Activated T-cell treated with anti-CD3 and anti-CD28 coated beads for 1 hour (primary cell): ENCODE data around the gene MYOG.

ENCODE experiments used
- DNase-seq: peaks from one replicate; pipeline ENCODE4 v3.0.0-alpha.2; 2020; ENCODE audit warnings: low read depth

Gene MYOG

DNA sequence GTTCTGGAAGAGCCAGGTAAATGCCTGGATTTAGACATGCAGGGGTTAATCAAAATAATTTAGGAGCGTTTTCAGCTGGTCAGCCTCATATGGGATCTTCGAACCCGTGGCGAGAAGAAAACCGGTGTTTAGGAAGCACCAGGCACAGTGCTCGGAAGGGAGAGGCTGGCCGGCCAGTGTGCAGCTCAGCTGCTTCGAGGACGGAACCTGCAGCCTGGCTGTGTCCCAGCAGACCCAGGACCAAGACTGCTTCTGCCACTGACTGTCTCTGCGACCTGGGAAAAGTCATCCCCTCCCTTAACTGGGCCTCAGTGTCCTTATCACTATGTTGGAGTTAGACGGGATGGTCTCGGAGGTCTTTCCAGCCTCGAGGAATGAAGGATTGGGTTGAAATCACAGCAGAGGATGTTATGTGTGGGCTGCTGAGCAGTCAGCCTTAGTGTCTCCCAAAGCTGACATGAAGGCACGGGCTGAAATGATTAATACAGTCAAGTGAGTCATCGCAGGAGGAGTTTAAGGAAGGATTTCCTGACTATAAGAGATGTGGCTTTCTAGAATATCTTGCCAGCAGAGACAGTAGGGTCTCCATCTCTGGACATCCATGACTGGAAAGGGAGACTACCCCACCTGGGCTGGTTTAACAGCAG, 38.7 kb downstream of the MYOG start:
- no peak for DNase-seq

DNA sequence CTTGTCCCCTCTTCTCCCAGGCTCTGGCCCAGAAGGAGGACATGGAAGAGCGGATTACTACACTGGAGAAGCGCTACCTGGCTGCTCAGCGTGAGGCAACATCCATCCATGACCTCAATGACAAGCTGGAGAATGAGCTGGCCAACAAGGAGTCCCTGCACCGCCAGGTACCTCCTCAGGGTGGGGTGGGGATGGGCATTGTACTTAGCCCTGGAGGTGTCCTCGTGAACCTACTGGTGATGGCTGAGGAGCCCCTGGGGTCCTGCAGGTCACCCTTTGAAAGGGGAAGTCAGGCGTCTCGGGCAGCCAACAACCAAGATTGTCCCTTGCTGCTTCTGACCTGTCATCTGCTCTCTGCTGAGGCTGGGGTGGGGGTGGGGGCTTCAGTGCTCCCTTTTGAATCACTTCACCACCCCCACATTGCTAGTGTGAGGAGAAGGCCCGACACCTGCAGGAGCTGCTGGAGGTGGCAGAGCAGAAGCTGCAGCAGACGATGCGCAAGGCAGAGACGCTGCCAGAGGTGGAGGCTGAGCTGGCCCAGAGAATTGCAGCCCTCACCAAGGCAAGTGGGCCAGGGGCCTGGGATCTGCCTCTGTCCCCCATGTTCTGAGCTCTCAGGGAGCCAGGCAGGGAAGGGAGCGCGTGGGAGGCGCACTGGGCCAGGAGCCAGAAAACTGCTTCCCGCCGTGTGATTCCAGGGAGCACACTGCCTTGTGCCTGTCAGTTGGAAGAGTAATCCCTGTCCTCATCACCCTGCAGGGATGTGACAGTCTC, 39.8 kb downstream of the MYOG start:
- no peak for DNase-seq

DNA sequence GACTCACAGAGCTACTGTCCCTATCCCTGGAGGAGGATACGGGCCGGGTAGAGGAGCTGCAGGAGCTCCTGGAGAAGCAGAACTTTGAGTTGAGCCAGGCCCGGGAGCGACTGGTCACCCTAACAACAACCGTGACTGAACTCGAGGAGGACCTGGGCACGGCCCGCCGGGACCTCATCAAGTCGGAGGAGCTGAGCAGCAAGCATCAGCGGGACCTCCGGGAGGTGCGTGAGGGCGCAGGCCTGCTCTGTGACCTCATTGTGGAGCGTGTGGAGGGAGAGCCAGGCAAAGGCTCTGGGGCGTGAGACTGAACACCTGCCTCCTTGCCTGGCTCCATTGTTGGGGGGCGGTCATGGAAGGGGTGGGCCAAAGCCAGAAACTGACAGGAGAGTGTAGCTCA, 40.5 kb downstream of the MYOG start:
- DNase-seq, result no peak

DNA sequence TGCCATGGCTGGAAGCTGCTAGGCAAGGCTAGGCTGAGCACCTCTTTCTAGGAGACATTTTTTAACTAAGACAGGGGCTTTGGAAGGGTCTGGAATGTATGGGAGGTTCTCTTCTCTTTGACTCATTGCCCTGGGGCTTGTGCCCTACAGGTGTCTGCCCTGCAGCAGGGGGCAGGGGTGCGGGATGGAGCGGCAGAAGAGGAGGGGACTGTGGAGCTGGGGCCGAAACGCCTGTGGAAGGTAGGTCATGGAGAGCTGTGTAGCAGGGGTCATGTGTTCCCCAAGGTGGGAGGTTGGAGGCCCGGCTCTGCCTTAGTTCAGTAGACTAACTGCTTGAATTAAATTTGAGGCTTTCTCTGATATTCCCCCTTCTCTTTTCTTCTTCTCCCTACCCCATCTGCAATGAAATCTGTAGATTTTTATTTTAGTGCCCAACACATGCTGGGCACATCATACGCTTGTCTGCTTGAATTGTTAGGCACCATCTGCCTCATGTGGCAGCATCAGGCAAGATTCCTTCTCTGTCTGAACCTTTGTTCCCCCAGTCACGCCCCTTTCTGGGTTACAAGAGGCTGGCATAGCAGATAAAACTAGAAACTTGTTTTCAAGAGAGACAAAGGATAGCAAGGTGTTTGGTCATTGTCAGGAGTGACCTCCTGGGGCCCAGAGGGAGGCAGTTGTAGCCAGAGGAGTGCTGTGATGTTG, 41.1 kb downstream of the MYOG start:
- DNase-seq, result no peak

DNA sequence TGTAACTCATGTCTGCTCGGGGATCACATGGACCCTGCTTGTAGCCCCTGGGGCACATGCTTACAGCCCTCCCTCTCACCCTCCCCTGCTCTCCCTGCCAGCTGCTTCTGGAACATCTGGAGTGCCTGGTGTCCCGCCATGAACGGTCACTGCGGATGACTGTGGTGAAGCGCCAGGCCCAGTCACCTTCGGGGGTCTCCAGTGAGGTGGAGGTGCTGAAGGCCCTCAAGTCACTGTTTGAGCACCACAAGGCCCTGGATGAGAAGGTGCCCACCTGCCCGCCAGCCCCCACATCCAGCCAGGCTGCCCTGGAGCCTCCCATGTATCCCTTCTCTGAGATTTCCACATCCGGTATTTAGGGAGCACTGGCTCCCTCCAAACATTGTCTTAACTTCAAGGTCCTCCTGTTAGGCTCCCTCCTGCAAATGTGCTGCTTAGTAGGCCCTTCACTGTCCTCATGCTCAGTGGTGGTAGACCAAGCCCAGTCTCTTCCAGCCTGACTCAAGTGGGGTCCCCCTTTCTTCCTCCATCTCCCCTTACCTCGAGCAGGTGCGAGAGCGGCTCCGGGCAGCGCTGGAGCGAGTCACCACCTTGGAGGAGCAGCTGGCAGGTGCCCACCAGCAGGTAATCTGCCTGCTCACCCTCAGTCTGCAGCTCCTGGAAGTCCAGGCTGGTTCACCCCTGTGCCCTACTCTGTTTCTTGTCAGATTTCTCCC, 41.8 kb downstream of the MYOG start:
- no peak for DNase-seq

DNA sequence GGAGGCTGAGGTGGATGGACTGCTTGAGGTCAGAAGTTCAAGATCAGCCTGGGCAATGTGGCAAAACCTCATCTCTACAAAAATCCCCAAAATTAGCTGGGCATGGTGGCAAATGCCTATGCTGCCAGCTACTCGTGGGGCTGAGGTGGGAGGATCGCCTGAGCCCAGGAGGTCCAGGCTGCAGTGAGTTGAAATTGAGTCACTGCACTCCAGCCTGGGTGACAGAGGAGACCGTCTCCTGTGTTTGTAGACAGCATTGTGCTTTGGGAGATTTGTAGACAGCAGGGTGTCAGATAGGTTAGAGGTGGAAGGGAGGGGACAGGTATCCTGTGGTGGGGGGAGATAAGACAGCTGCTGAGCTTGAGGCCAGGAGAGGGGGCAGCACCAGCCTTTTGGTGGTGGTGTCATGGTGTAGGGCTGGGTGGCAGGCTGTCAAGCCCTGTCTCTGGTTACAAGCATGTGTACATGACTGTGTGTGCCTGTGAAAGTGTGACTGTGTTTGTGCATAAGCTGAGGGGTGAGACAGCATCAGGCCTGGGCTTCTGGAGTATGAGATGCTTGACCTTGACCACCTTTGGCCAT, 44.4 kb downstream of the MYOG start:
- DNase-seq, result no peak

DNA sequence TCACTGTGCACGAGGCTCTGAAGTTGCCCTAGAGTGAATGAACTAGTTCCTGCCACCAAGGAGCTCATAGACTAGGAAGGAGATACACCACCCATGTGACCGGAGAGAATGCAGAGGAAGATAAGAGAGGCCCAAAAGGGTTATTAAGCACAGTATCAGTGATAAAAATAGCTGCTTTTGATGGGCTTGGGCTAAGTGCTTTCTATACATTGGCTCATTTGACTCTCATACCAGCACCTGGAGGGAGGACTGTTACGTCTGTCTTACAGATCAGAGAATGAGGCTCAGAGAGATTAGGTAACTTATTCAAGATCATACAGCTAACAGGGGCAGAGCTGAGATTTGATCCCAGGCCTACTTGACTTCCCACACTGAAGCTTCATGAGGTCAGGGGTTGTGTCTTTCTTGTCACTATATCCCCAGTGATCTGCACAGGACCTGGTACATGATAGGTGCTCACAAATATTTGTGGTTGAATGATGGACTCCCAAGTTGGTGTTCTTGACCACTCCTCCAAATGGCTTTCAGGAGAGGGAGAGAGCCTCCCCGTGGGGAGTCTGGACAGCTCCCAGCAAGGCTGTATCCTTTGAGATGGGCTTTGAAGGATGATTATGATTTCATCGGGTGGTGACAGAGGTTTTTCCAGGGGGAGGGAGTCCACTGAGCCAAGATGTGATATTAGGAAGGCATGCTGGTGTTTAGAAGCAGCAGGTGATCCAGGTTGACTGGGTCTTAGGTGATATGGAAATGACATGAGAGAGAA, 45.1 kb downstream of the MYOG start:
- DNase-seq, result no peak

DNA sequence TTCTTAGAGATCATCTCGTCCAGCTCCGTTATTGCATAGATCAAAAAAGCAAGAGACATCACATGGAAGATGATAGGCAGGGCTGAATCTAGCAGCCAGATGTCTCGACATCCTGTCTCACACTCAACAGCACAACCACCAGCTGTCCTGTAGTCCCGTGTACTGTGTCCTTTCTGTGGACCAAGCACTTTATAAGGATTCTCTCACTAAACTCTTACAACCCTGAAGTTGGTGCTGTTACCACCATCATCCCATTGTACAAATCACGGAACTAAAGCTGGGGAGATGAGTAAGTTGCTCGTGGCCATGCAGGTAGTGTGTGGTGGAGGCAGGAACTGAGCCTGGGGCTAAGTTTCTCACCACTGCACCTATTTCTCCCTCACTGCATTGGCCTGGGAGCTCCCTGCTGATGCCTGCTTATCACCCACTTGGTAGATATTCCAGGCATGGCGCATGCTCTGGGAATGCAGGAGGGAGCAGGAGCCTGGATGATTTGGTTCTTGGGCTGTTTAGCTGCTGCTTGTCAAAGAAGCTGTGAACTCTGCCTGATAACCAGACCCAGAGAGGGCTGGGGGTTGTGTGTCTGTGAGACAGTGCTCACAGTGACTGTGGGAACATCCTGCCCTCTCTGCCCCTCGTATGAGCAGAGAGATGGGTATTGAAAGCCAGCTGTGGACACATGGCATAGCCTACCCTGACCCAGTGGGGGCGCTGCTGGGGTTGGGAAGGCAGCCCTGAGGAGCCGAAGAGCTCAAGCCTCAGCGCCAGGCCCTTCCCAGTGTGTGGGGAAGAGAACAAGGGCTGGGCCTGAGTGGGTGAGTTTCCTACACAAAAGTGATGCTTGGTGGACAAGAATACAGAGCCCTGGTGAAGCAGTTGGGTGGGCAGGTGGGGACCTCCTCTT, 46.0 kb downstream of the MYOG start:
- no peak for DNase-seq

DNA sequence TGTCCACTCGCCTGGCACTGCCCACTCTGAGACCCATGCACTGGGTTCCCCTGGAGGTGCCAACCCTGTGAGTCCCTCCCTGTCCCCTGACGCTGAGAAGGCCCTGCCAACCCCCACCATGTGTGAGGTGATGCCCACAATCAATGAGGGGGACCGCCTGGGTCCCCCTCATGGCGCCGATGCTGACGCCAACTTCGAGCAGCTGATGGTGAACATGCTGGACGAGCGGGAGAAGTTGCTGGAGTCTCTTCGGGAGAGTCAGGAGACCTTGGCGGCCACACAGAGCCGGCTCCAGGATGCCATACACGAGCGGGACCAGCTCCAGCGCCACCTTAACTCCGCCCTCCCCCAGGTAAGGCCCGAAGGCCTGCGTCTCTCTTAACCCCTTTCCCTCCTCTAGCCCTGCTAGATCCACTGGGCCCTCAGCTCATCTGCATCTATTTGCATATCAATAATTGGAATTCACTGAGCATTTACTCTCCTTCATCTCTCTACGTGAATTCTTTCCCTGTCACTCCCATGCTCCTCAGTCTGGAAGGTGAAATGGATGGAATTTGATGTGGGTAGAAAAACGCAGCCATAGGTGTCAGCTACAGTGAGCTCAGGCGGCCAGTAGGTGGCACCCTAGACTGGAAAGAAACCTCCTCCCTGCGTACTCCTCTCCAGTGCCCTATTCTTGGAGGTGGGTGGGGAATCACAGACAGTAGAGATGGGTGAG, 46.8 kb downstream of the MYOG start:
- DNase-seq, result peak; percentile 53

DNA sequence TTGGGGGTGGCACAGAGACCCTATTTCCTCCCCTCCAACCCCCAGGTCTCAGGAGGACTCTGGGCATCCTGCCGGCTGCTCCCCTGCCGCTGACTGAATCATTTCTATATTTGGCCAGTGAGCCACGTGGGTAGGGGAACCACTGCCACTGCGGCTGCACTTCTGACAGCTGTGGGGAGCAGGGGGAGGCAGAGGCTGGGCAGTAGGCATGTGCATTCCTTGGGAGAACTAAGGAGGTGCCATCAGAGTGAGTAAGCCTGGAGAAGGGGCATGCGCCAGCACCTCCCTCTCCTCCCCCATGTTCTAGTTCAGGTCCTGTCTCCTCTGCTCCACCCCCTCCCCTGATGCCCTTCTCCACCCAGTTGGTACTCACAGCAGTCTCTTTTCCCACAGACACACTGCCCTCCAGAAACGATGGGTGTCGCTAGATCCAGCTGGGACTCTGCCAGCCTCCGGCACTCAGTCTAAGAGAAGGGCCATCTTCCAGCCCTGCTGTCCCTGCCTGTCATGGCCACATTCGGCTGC, 47.5 kb downstream of the MYOG start:
- DNase-seq, result no peak

DNA sequence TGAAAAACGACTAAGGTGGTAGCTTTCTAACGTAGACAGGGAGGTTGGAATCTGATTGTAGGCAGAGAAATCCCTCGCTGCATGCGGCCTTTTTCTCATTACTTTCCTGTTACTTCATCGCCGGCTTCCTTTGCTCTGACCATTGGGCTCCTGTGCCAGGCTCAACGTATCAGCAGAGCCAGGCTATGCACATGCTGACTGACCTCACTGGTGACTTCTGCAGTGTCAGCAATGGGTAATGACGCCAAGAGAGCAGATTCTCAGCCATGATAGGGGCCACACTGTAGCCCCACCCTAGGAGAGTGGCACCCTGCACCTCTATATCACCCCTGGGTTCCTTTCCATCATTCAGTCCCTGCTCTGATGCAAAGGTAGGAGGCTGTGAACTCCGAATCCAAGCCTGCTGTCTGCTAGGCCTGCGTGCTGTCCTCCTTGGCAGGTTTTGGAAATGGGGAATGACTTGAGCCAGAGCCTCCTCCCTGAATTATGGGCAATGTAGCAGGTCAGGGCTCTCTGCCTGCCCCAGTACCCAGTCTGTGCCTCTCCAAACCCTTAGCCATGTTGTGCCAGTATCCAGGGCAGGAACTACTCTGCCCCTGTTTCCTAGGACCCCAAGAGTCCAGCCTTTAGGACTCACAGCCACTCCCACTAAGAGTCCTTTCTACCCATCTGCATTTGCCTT, 48.2 kb downstream of the MYOG start:
- no peak for DNase-seq

DNA sequence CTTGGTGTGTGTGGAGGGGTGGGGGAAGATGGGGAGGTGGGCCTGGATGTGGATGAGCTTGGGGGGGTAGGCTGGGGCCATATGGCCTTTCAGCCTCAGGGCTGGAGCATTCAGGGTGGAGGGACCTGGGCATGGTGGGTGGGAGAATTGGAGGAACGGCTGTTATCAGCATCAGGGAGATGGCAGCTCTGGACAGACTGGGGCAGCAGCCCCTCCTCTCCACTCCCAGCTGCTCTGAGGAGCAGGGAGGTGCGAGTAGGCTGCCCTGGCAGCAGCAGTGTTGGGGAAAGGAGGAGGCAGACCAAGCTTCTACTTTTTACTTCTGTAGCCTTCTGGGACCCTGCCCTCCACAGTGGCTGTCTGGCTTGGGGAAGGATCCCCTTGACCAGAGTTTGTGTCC, 49.3 kb downstream of the MYOG start:
- no peak for DNase-seq

DNA sequence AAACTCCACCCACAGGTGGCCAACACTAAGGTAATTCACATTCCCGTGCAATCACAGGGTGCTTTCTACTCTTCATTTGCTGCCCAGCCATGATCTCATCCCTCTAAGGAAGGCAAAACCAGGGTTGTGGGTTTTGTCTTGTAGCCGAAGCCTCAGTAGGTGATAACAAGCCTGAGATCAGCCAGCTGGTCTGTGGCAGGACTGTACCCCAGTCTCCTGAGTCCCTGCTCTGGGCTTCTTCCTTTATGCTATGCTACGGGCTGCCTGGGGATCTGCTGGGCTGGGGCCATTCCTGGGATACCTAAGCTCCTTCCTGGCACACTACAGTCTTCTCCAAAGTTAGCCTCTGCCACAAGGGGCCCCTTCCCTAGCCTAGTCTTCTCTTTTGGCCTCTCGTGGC, 49.7 kb downstream of the MYOG start:
- no peak for DNase-seq

DNA sequence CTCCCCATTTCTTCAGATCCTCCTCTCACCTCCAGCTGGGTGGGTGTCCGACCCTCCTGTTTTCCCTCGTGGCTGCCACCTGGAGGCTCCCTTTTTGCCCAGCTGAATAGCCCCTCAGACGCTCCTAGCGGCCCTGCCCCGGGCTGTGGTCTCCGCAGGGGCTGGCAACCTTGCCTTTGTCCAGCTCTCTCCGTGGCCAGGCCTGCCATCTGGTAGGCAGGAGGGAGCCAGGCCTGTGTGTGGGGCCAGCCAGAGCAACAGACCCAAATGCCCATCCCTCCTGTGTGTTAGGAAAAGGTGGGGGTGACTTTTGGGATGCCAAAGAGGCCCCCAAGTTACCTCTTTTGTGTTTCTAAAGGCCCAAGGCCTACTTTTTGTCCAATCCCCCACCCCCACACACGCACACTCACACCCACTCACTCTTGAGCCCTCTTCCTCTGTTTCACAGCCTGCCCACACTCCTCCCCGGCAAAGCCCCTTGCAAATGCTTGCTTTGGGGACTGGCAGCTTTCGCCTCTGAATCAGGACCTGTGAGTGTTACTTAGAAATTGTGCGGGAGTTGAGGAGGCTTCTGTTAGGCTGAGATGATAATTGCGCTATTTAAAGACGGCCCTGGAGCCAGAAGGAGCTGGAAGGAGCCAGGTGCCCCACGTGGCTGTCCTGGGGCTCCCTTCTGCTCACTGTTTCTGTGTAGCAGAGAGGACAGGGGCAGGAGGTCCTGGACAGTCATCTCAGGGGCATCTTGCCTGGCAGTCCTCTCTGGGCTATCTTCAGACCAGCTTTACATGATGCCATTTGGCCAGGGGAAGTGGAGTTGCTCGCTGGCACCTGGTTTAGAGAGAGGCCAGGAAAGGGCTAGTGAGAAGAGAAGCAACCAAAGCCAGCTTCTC, 50.5 kb downstream of the MYOG start:
- DNase-seq, result no peak

DNA sequence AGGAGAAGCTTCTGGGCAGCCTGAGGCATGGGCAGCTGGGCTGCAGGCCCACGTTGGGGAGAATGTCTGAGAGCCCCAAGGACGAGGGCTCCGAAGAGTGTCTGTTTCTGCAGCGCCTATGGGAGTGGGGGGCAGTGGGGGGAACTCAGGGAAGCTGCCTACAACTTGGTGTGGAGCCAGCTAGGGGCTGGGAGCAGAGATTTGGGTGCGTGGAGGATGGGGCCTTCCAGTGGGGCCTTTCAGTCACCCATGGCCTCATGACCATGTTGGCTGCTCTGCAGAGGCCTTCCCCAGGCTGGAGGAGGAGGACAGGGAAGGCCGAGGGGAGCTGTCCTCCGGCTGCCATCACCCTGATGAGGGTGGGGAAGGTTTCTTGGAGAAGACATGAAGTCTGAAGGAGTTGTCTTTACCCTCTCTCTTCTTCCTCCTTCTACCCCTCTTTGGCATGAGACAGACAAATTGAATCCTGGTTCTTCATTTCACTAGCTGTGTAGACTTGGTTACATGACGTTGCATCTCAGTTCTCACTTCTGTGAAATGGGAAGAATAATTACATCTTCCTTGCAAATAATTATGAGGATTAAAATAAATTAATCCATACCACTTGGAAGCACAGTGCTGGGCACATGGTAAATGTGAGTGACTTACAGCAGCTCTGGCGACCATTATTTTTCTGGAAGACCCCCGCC, 51.2 kb downstream of the MYOG start:
- DNase-seq, result no peak

DNA sequence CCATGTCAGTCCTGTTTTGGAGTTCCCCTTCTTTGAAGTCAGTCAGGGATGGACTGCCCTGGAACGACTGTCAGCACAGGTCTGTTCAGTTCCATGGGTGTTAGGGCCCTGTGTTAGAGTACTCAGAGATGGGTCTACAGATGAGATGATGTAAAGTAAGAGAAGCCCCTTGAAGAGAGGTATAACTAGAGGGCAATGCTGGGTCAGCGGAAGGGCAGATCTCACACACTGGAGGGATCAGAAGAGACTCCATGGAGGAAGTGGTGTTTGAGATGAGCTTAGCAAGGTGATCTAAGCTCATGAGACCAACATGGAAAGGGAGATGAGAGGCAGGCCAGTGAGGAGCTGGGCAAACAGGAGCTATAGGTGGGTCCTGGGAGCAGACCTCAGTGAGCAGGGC, 51.9 kb downstream of the MYOG start:
- DNase-seq, result no peak

DNA sequence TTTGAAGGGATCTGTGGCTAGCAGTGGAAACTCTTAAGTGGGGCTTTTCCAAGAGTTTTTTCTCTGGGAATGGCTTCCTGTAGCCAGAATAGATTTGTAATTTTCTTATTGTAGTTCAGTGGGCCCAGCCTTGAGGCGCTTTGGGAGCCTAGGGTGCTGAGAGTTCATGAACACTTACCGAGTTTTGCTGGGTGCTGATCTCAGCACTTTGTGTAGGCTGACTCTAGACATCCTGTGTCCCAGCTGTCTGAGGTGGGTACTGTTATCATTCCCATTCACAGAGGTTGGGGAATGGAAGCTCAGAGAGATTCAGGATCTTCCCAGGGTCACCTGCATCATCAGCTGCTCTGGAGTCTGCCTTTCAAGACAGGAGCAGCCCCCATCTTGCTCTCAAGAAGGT, 52.5 kb downstream of the MYOG start:
- DNase-seq, result no peak
